ENCODE results near the gene EZH1.
A peak's percentile ranks its signal among the peaks of the same experiment; 100 is the strongest.
"Not testable (repeated sequence)": the region's sequence is repeated elsewhere in the genome, so short reads cannot be mapped to it uniquely, and the experiment has no call there.

EZH1 gene

DNA sequence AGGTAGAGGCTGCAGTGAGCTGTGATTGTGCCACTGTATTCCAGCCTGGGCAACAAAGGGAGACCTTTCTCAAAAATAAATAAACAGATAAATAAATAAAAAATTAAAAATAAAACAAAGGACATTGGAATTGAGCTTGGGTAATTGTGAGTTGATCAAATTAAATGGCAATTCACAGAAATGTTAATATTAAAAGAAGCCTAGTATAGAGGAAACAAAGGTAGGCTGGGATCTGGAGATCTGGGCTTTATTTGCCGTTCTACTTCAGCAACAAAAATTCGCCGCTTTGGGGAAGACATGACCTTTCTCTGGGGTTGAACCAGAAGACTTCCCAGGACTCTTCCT lies 28.1 kb upstream of the EZH1 start:
- DNase-seq (ENCODE audit: low spot score): no peak

DNA sequence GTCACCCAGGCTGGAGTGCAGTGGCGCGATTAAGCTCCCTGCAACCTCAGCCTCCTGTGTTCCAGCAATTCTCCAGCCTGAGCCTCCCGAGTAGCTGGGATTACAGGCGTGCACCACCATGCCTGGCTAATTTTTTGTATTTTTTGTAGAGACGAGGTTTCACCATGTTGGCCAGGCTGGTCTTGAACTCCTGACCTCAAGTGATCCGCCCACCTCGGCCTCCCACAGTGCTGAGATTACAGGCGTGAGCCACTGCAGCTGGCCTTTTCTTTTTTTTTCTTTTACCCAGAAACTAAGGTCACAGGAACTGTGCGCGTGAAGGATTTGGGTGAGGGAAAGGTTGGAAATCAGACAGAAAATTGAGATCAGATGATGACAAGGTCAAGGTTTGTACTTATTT lies 25.1 kb upstream of the EZH1 start:
- DNase-seq (ENCODE audit: low spot score): not testable (repeated sequence)

DNA sequence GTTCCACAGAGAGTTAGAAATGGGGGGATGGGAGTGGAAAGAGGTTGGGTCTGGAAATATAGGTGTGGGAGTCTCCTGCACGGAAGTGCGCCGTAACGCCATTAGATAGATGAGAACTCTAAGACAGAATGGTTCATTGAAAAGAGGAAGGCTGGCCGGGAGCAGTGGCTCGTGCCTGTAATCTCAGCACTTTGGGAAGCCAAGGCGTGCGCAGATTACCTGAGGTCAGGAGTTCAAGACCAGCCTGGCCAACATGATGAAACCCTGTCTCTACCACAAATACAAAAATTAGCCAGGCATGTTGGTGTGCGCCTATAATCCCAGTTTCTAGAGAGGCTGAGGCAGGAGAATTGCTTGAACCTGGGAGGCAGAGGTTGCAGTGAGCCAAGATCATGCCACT lies 23.2 kb upstream of the EZH1 start:
- DNase-seq (ENCODE audit: low spot score): not testable (repeated sequence)

DNA sequence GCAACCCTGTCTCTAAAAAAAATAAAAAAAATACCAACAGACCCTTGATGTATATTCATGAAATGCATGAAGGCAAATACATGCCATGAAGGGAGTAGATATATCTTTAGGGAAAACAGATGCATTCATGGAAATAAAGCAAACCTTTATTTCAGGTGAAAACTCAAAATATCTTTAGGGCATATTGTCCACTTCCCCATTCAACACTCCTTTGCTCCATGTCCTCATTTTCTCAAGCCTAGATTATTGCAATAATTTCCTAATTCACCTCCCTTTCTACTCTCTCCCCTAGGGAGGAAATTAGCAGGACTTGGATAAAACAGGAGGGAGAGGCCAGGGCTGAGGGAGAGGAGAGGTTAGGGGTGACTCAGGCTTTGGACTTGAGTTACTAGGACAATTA lies 22.7 kb upstream of the EZH1 start:
- DNase-seq (ENCODE audit: low spot score): no peak

DNA sequence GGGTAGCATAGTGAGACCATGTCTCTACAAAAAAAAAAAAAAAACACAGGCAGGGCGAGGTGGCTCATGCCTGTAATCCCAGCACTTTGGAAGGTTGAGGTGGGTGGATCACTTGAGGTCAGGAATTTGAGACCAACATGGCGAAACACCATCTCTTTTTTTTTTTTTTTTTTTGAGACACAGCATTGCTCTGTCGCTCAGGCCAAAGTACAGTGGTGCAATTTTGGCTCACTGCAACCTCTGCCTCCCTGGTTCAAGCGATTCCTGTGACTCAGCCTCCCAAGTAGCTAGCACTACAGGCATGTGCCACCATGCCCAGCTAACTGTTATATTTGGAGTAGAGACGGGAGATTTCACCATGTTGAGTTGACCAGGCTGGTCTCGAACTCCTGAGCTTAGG lies 21.3 kb upstream of the EZH1 start:
- DNase-seq (ENCODE audit: low spot score): no peak

DNA sequence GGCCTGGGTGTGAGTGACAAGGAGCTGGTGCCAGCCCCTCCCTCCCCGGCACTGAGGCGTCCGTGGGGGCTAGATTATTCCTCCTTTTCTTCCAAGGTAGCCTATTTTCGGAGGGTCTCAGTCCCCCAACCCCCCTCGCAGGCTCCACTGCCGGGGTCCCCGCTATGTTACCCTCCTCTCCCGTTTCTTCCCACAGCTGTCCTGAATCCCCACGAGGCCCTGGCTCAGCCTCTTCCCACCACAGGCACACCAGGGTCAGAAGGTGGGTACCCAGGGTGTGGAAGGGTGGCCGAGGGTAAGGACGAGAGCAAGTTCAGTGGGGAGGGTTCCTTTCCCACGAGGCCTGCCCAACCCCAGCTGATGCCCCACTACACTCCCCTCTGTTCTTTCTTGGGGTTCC lies 16.8 kb upstream of the EZH1 start:
- DNase-seq (ENCODE audit: low spot score): no peak

DNA sequence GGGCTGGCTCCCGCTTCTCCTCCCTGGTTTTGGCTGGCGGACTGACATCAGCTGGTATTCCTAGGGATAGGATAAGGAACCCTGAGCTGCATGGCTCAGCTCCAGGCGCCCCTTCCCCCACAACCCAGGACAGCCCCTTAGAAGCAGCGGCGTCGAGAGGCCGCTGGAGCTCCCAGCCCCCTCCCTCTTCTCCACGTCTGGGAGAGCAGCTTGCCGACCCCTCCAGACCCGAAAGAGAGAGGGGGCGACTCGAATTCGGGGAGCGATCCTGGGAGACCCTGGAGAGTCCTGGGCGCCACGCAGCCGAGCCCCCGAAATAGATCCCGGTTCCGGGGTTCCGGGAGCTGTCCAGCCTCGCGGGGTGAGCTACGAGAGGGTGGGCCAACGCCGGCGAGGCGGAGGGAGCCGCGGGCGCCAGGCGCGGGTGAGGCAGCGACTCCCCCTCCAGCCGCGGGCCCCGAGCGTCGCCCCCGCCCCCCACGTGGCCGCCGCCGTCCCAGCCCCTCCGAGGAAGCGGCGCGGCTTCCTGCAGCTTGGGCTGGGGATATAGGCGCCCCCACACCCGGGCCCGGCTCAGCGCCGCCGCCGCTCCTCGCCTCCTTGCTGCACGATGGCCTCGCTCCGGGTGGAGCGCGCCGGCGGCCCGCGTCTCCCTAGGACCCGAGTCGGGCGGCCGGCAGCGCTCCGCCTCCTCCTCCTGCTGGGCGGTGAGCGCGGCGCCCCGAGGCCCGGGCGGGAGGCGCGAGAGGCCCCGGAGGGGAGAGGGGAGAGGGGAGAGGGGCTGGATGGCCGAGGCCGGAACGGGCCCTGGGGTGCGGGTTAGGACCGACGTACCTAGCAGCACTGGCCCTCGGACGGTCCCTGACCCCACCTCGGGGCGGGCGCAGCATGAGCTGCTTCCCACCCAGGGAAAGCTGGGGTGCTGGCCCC lies 16.1 kb upstream of the EZH1 start, which contains the start of gene RAMP2:
Gene RAMP2 (plus strand): TSS at position 576 of the 930 bp plus-strand sequence. CDS start 35 bp downstream, at position 611.
- no peak for DNase-seq (ENCODE audit: low spot score)

DNA sequence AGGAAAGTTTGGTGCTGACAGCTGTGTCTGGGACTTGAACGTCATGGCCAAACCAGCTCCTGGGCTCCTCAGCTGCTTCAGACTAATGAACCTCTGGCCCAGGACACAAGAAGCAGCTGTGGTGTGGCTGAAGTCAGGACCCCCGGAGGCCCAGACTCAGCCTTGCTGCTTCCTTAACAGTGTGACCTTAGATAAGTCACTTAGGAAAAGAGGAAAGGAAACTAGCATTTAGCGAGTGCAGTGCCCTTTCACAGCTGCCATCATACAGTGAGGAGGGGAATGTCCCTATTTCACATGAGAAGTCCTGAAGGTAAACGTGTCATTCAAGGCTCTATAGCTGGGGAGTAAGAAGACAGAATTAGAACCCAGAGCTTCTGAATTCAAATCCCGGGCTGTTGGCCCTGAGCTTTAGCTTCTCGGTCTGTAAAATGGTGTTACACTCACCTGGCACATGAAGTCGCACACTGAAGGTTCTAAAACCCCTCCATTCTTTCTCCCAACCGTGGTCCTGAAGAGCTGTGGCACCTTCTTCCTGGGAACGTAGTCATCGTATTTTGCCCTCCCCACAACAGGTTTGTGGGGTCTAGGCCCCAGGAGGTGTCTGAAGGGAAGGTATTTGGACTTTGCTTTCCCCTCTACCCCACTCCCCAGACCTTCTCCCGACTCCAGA lies 15.3 kb upstream of the EZH1 start:
- no peak for DNase-seq (ENCODE audit: low spot score)

DNA sequence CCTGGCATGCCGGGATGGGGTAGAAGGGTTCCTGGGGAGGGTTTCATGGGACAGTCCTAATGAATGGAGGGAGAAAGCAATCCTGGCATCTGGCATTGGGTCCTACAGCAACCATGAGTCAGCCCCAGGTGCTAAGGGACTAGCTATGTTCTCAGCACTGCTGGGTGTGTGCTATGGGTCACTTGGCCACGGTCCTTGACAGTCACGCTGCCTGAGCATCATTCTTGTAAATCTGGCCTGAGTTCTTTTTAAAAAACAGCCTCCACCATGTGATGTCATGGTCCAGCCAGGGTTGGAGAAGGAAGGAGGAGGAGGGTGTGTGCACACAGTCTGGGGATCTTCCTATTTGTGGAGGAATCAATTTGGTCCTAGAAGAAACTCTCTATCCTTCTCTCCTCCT lies 9.9 kb upstream of the EZH1 start:
- DNase-seq (ENCODE audit: low spot score): no peak

DNA sequence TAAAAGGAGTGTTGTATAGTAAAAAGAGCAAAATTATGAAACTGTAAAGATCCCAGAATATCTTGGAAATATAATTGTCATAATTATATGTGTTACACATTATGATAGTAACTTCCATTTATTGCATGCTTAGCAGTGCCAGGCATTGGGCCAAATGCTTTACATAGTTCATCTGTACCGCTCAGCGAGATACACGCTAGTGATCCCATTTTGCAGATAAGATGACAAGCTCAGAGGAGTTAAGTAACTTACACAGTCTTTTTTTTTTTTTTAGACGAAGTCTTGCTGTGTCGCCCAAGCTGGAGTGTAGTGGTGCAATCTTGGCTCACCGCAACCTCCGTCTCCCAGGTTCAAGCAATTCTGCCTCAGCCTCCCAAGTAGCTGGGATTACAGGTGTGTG lies 6.8 kb upstream of the EZH1 start:
- no peak for DNase-seq (ENCODE audit: low spot score)

DNA sequence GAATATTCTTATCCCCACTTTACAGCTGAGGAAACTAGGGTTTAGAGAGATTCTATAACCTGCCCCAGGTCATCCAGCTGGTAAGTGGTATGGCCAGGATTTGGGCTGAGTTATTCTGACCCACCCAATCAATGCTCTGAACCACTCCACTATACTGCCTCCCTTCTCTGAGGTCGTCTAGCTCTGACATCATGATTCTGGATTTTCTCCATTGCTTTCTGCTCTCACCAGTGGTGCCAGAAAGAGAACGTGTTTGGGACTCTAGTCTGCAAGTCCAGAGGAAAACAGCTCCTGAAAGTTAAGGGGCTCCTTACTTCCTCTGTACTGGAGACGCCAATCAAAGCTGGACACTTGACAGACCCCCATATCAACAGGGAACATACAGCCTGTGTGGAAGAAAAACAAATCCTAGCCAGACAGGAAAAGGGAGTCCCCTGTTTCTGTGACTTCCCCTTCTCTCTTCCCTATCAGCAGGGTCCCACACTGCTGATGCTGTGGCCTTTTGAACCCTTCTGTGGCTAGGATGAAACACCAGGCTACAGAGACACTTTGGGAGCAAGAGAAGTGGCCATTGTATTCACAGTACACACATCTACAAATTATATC lies 6.0 kb upstream of the EZH1 start:
- DNase-seq (ENCODE audit: low spot score): no peak

DNA sequence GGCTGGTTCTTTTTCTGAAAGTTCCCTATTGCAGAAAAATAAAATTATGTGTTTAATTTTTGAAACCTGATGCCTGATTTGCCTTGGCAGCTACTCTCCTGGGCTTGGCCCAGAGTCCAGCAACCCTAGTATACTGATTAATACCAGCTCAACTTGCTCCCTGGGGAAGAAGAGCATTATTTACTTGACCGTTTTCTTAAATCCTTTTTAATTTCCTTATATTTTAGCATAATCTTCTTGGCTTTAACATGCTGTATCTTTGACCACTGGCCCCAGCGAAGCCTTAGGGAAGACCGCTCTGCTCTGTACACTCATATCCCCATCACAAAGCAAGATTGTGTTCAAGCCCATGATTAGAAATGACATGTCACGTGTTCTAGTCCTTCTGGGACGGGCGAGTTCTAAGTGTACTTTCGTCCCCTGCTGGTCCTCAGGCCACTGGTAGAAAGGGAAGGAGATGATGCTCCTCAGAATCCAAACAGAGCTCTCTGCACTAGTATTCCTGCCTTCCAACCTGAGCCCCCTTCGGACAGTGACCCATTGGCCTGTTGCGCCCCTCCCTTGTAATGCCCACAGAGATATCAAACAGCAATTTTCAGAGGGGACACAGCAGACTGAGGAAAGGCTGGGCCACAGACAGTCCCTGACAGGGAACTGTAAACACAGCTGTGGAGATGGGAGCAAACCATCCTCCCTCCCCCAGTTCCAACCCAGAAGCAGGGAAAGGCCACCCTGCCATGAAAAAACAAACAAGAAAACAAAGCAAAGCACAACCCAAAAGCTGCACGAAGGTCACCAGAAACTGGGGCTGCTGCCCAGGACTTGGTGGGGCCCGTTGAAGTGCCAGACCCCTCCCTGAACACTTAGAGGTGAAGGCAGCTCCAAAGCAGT lies 4.3 kb upstream of the EZH1 start:
- no peak for DNase-seq (ENCODE audit: low spot score)

DNA sequence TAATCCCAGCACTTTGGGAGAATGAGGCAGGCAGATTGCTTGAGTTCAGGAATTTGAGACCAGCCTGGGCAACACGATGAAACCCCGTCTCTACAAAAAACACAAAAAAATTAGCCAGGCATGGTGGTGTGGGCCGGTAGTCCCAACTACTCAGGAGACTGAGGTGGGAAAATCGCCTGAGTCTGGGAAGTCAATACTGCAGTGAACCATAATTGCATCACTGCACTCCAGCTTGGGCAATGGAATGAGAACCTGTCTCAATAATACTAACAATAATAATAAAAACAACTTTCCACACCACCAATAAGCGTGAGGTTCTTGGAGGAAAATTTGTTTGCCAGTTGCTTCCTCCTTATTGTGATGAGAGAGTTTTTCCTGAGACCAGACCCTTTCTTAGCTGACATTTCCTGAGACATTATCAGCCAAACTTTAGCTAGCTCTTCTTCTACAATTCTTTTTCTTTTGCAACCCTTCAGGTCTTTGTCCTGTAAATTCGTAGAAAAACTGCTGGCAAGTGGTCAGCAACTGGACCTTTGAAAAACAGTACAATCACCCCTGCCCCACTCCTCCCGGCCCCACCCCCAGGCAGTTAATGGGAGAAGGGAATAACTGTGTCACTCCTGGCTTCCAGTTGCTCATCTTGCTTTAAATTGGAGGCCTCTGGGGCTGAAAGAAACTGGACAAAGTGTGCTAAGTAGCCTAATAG lies 3.5 kb upstream of the EZH1 start:
- DNase-seq (ENCODE audit: low spot score): no peak

DNA sequence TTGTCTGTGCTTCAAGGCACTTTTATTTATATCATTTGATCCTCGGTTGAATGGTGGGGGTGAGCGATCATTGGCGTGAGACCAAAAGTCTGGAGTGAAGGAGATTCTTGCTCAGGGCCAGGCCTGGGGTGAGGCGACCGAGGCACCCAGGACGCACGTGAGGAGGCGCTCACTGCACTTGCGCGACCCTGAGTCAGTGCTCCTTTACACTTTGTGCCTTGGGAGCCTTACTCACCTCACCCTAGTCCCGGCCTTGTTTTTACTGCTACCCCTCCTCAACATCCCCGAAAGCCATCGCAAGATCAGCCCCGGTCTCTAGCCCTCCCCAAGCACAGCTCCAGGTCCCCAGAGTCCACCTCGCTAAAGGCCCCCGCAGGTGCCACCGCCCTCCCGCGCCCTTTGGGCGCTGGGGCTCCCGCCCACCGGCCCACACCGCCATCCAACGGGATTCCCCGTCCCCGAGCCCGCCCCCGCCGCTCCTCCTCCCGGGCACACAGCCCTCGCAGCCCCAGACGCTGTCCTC lies 496 bp downstream of the EZH1 start:
- DNase-seq (ENCODE audit: low spot score): peak; percentile 65

DNA sequence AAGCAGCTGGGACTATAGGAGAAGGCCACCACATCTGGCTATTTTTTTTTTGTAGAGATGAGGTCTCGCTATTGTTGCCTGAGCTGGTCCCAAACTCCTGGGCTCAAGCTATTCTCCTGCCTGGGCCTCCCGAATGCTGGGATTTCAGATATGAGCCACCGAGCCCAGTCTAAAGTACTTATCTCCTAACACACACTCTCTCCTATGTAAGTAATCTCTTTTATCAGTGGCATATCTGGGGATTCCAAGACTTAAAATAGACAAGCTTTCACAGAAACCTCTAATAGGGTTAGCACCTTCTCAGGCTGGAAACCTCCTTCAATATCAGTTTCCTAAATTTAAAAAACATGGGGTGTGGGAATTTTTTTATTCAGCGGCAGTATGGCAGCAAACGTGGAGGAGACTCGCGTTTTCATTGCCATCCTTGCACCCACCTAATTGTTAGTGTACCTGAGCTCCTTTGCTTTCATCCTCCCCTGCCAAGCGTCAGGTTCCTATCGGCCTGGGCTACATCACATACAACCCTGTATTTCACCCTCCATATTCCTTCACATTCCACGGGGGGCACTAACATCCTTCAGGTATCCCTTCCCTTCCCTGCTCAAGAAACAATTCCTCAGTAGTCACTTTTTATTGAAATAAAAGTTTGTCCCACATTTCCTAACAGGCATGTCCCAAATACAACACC lies 1.1 kb downstream of the EZH1 start:
- no peak for DNase-seq (ENCODE audit: low spot score)

DNA sequence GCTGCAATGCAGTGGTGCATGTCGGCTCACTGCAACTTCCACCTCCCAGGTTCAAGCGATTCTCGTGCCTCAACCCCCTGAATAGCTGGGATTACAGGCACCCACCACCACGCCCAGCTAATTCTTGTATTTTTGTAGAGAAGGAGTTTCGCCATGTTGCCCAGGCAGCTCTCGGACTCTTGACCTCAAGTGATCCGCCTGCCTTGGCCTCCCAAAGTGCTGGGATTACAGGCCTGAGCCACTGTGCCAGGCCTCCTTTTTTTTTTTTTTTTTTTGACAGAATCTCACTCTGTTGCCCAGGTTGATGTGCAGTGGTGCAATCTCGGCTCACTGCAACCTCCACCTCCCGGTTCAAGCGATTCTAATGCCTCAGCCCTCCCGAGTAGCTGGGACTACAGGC lies 1.9 kb downstream of the EZH1 start:
- not testable (repeated sequence) for DNase-seq (ENCODE audit: low spot score)

DNA sequence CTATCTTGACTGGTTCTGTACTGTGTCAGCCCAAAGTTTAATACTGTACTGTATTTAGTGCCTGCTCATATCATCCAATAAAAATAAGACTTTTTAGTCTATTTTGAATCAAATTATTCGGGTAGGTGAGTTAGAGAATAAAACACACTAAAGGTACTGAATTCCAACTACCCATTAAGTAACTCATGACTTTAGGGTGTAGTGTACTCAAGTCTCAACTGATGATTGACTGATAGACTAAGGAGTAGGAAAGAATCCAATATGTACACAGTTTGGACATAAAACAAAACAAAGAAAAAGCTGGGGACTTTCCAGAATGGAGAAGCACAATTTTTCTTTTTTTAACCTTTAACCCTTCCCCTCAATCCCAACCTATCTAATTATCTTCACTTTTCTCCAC lies 4.1 kb downstream of the EZH1 start:
- no peak for DNase-seq (ENCODE audit: low spot score)

DNA sequence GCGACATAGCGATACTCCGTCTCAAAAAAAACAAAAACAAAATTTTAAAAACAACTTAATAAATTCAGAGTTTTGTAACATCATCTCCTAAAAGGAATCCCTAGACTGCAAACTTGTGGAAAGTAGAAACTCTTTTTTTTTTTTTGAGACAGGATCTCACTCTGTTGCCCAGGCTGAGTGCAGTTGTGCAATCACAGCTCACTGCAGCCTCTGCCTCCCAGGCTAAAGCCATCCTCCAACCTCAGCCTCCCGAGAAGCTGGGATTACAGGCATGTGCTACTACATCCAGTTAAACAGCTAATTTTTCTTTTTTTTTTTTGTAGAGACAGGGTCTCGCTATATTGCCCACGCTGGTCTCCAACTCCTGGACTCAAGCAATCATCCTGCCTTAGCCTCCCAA lies 19.7 kb downstream of the EZH1 start:
- no peak for DNase-seq (ENCODE audit: low spot score)

DNA sequence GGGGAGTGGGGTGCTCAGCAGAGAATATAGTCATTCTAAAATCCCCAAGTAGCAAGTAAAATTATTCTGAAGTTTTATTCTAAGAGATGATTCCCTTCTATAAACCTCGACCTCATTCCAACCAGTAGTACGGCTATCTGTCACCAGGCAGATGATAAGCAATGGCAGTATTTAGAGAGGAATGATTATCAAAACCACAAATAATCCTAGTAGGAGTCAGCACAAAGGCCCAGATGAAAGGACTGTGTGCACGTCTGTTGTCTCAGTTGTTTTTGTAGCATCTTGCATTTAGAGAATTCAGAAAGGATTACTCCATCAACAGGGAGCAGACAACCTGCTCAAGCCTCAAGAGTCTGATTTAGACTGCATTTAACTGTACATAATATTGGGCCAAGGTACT lies 21.2 kb downstream of the EZH1 start:
- no peak for DNase-seq (ENCODE audit: low spot score)

DNA sequence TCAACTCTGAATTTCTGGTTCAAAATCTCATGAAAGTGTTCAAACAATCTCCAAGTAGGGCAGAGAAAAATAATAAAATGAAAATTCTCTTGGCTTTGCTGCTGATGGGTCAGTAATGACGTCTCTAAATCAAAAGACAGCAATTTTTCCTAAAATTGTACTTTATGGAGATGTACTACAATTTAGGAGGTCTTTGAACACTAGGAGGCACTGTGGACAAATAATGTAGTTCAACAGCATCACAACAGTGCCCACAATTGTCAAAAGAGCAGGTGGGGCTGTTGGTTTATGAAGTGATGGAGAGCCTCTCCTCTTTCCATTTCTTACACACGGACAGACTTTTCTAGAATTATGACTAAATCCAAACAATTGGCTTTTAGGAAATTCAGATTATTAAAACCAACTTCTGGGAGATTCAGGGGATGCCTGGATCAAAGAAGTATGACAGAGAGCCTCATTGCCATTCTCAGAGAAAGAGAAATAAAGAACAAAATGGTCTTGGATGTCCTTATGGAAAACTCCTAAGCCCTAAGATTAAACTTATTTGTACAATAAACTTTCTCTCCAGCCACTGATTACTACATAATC lies 23.8 kb downstream of the EZH1 start:
- peak; percentile 72 for DNase-seq (ENCODE audit: low spot score)
